Transverse colon (tissue), 4 donors: ENCODE results near the gene VSIG4. TPM values are rescaled to one million over a fixed set of nuclear protein-coding genes. Genes with fewer than 3 reads are reported as not detected.

ENCODE experiments used
- DNase-seq: peaks from one replicate; pipeline ENCODE4 v3.0.0-alpha.2; 2019
- H3K27ac ChIP-seq, 4 donors: fragments of 200-600 bp; sonication (generic); 2 replicates each; pipeline ENCODE4 v1.5.1; 2016 to 2018; ENCODE audit warnings: inconsistent platforms in 4 of 4
- H3K27me3 ChIP-seq: fragments of 200-600 bp; sonication (generic); 2 replicates; pipeline ENCODE4 v1.5.1; 2017; ENCODE audit warnings: inconsistent platforms
- H3K36me3 ChIP-seq, 4 donors: fragments of 200-600 bp; sonication (generic); 2 replicates each; pipeline ENCODE4 v1.5.1; 2017 to 2019; ENCODE audit warnings: inconsistent platforms in 4 of 4
- H3K4me1 ChIP-seq, 4 donors: fragments of 200-600 bp; sonication (generic); 2 replicates each; pipeline ENCODE4 v1.5.1; 2017 to 2020; ENCODE audit warnings: inconsistent platforms in 4 of 4
- H3K4me3 ChIP-seq, 4 donors: fragments of 200-600 bp; sonication (generic); 1 replicate in 1 of 4; 2 replicates in 3 of 4; pipeline versions ENCODE4 v1.5.1 to v1.6.1; 2017 to 2019; ENCODE audit warnings: inconsistent platforms in 4 of 4
- H3K9me3 ChIP-seq, 2 donors: fragments of 200-600 bp; sonication (generic); 2 replicates each; pipeline ENCODE4 v1.5.1; 2017 to 2019; ENCODE audit warnings: inconsistent platforms in 2 of 2
- EP300 ChIP-seq: sonication (generic); formaldehyde crosslinking; IDR thresholded peaks from one replicate; pipeline ENCODE4 v1.6.1; 2017; ENCODE audit warnings: antibody characterized with exemption, low read depth
- POLR2A ChIP-seq: fragments of 450-650 bp; IDR thresholded peaks from one replicate; pipeline ENCODE4 v1.6.1; 2016; ENCODE audit warnings: antibody characterized with exemption, mild to moderate bottlenecking, moderate library complexity
- POLR2AphosphoS5 ChIP-seq, 3 donors: sonication (generic); formaldehyde crosslinking; IDR thresholded peaks; one replicate each; pipeline ENCODE4 v1.6.1; 2016; ENCODE audit warnings: antibody characterized with exemption in 3 of 3
- WGBS, 2 donors: methylation state at CpG; one replicate each; pipeline ENCODE4 v1.1.5; 2018; ENCODE audit warnings: low coverage in 1 of 2; 5-methylcytosine and 5-hydroxymethylcytosine counted together
- in situ Hi-C, 4 donors: fragments of 200-750 bp; cut with MboI; loops; one replicate each; pipeline versions ENCODE4 v1.15.0 to v1.15.1; 2017; ENCODE audit warnings: low sequenced_read_pairs in 3 of 4, low pct_ligation_motif_present in 1 of 4, low pct_unique_long_range_greater_than_20kb in 1 of 4
- intact Hi-C: fragments of 100-400 bp; cut with DNase I; formaldehyde crosslinking; loops from one replicate; pipeline ENCODE4 v1.15.1; 2023; ENCODE audit warnings: low total_unique reads
- total RNA-seq, 4 donors: library from RNA; depleted of rRNA; stranded (reverse); fragments of >200 nt; gene quantifications; one replicate each; pipeline ENCODE4 v1.1.0, GENCODE V29; 2016
- TF ChIP-seq, protein P1 (sequence below), 5 experiments: fragments of 200-600 bp in 3 of 5; fragments of 450-650 bp in 2 of 5; sonication (generic) in 3 of 5; IDR thresholded peaks; 1 replicate in 2 of 5; 2 replicates in 3 of 5; pipeline ENCODE4 v1.5.1; 2016 to 2017; ENCODE audit warnings: antibody characterized with exemption in 5 of 5, inconsistent platforms in 3 of 5, mild to moderate bottlenecking in 2 of 5, moderate library complexity in 1 of 5

The VSIG4 gene
- total RNA-seq, 4 donors from 2014 or later = 7.5 to 66.9 (median 32.1) TPM

DNA sequence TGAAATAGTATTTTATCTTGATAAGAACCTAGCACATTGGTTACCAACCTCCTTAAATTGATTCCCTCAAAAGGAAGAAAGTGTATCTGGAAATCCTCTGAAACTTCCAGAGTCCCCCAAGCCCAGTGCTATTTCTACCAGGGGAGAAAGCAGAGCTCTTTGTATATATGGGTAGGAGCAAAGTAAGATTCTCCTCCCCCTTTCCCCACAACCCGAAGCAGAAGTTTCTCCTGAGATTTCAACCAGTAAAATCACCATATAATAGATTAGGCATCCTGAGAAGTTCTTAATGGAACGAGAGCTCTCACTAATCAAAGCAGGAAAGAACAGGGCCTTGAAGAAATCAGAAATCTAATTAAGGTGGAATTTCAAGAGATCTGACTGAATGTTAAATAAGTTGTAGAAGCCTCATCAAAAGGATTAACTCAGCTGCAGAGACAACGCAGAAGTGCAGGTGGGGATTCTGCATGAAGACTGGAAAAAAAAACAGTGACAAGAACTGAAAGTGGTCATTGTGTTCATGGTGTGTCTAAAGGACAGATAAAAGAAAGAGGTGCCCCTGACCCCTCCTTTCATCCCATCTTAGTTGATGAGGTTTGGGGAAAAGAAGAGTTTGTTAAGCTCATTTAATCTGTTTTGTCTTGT, 39.1 kb downstream of the VSIG4 start:
- Histone ChIP-seq H3K4me1 (no peaks in the 10 kb centered on the region), H3K27ac (no peak overlapping the region), H3K9me3 (no peaks in the 10 kb centered on the region), H3K36me3 (no peaks in the 10 kb centered on the region), H3K27me3 (no peaks in the 10 kb centered on the region), H3K4me3 (no peak overlapping the region)
- TF ChIP-seq POLR2A = no peak
- no peak for TF ChIP-seq POLR2AphosphoS5 (IDR thresholded peaks at IDR 0.05)
- TF ChIP-seq, protein P1, sequence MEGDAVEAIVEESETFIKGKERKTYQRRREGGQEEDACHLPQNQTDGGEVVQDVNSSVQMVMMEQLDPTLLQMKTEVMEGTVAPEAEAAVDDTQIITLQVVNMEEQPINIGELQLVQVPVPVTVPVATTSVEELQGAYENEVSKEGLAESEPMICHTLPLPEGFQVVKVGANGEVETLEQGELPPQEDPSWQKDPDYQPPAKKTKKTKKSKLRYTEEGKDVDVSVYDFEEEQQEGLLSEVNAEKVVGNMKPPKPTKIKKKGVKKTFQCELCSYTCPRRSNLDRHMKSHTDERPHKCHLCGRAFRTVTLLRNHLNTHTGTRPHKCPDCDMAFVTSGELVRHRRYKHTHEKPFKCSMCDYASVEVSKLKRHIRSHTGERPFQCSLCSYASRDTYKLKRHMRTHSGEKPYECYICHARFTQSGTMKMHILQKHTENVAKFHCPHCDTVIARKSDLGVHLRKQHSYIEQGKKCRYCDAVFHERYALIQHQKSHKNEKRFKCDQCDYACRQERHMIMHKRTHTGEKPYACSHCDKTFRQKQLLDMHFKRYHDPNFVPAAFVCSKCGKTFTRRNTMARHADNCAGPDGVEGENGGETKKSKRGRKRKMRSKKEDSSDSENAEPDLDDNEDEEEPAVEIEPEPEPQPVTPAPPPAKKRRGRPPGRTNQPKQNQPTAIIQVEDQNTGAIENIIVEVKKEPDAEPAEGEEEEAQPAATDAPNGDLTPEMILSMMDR (IDR thresholded peaks at IDR 0.05) = no peak
- no peak for TF ChIP-seq EP300
- in situ Hi-C loops (no loop called here), intact Hi-C loops (no loop called here)
- DNase-seq = no peak
- WGBS, 2 donors = 62 to 80% methylated on average over 1 to 3 of the region's 3 CpGs

DNA sequence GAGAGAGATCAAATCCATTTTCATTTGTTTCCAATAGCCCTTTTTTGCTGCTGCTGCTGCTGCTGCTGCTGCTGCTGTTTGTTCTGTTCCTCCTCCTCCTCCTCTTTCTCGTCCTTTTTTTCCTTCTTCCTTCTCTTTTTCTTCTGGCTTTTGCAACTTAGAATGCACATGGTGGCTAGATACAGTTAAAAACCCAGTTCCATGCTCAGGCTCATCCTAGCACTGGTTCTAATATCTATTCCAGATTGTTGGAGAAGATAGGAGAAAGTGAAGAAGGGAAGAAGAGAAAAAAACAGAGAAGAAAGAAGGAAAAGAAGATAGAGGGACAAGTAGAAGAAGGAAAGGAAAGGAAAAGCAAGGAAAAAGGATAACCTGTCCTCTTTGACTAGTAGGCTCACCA, 39.7 kb downstream of the VSIG4 start:
- H3K27me3 ChIP-seq = no peaks in the 10 kb centered on the region
- no peaks in the 10 kb centered on the region for H3K9me3 ChIP-seq
- TF ChIP-seq POLR2A (no peak), EP300 (no peak)
- H3K4me1 ChIP-seq = no peaks in the 10 kb centered on the region
- no peaks in the 10 kb centered on the region for H3K36me3 ChIP-seq
- H3K4me3 ChIP-seq = no peak overlapping the region
- DNase-seq = no peak
- H3K27ac ChIP-seq = no peak overlapping the region
- in situ Hi-C loops (no loop called here), intact Hi-C loops (no loop called here)
- 24% methylated on average over 1 of the region's 1 CpG; no CpG with 5 or more reads in 1 of the 2 donors for WGBS, 2 donors

DNA sequence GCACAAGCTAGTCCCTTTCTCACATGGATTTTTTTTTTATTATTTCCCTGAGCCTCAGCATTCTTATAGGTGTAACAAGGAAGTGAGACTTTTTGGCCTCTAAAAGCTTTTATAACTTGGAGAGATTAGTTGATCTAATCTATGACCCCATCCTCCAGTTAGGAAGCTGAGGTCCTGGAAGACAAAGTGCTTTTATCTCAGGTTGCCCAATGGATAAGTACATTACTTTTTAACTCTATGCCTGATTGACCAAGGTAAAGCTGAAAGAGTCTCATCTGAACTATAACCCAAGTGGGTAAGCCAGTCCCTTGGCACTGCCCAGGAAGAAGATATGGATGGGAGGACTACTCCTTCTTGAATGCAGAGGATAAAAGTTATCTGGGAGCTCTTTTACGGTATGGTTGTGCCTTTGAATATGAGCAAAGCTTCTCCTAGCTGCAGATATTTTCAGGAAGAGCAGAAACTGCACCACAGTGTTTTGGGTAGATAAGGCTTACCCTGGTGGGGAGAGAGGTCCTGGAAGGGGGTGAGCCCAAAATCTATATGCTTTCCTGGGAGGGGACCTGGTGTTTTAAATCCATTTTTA, 40.2 kb downstream of the VSIG4 start:
- intact Hi-C loops = no loop called here
- H3K27ac ChIP-seq = no peak overlapping the region
- no peaks in the 10 kb centered on the region for H3K4me1 ChIP-seq
- H3K27me3 ChIP-seq = no peaks in the 10 kb centered on the region
- H3K4me3 ChIP-seq = no peak overlapping the region
- no peaks in the 10 kb centered on the region for H3K36me3 ChIP-seq
- WGBS, 2 donors = 40 to 77% methylated on average over 1 of the region's 1 CpG
- DNase-seq = no peak
- TF ChIP-seq POLR2AphosphoS5 (IDR thresholded peaks at IDR 0.05) (no peak), EP300 (no peak), POLR2A (no peak)
- TF ChIP-seq, protein P1 (IDR thresholded peaks at IDR 0.05) = no peak
- in situ Hi-C loops = loop anchor here in 3 of 4 donors (25.0 kb wide), 2 partner anchors 262 to 412 kb away; no protein-coding TSS in a partner anchor
- H3K9me3 ChIP-seq = no peaks in the 10 kb centered on the region

DNA sequence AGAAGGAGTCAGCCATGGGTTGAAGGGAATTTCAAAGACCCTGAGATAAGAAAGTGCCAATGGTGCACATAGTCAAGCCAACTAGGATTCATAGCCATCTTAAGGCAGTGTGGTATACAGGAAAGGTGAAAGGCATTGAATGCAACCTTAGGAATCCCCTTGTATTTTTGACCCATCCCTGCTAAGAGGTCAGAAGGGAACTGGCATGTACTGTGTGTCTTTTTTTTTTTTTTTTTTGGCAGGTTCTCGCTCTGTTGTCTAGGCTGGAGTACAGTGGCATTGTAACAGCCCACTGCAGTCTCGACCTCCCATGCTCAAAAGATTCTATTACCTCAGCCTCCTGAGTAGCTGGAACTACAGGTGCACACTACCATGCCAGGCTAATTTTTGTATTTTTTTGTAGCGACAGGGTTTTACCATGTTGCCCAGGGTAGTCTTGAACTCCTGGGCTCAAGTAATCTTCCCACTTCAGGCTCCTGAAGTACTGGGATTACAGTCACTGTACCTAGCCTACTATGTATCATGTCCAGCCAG, 40.8 kb downstream of the VSIG4 start:
- TF ChIP-seq EP300 = no peak
- TF ChIP-seq, protein P1 (IDR thresholded peaks at IDR 0.05) = no peak
- TF ChIP-seq POLR2A = no peak
- no peak for TF ChIP-seq POLR2AphosphoS5 (IDR thresholded peaks at IDR 0.05)
- Histone ChIP-seq H3K27me3 (no peaks in the 10 kb centered on the region), H3K4me1 (no peaks in the 10 kb centered on the region), H3K27ac (no peak overlapping the region), H3K9me3 (no peaks in the 10 kb centered on the region), H3K36me3 (no peaks in the 10 kb centered on the region), H3K4me3 (no peak overlapping the region)
- in situ Hi-C loops = loop anchor here in 3 of 4 donors (25.0 kb wide), 2 partner anchors 262 to 412 kb away; no protein-coding TSS in a partner anchor
- WGBS, 2 donors = 80% methylated on average over 3 of the region's 3 CpGs; no CpG with 5 or more reads in 1 of the 2 donors
- intact Hi-C loops = no loop called here
- no peak for DNase-seq
